Activated CD4-positive, alpha-beta T cell treated with anti-CD3 and anti-CD28 coated beads, Interleukin-2, Interleukin-4, amounts not matched to agents 100 ng/mL and 50 ng/mL, durations not matched to agents 16 hours and 8 hours (primary cell): Measurements from ENCODE around the gene DHRSX.
"Not testable (repeated sequence)": the region's sequence is repeated elsewhere in the genome, so short reads cannot be mapped to it uniquely, and the experiment has no call there.

Source experiments
- DNase-seq: peaks from one replicate; pipeline ENCODE4 v3.0.0-alpha.2; 2020; ENCODE audit warnings: low spot score

The DHRSX gene

DNA sequence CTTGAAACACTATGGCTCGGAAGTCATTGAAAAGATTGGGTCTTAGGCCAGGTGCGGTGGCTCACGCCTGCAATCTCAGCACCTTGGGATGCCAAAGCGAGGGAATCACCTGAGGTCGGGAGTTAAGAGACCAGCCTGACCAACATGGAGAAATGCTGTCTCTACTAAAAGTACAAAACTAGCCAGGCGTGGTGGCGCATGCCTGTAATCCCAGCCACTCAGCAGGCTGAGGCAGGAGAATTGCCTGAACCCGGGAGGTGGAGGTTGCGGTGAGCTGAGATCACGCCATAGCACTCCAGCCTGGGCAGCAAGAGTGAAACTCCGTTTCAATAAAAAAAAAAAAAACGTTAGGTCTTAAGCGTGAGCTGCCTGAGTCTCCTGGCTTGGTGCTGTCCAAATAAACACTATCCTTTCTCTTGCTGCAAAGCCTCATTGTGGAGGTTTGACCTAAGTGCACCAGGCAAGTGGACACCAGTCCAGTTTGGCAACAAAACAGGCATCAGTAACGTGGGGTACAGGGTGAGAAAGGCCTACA is 185.9 kb downstream of the DHRSX start:
- DNase-seq, result no peak

DNA sequence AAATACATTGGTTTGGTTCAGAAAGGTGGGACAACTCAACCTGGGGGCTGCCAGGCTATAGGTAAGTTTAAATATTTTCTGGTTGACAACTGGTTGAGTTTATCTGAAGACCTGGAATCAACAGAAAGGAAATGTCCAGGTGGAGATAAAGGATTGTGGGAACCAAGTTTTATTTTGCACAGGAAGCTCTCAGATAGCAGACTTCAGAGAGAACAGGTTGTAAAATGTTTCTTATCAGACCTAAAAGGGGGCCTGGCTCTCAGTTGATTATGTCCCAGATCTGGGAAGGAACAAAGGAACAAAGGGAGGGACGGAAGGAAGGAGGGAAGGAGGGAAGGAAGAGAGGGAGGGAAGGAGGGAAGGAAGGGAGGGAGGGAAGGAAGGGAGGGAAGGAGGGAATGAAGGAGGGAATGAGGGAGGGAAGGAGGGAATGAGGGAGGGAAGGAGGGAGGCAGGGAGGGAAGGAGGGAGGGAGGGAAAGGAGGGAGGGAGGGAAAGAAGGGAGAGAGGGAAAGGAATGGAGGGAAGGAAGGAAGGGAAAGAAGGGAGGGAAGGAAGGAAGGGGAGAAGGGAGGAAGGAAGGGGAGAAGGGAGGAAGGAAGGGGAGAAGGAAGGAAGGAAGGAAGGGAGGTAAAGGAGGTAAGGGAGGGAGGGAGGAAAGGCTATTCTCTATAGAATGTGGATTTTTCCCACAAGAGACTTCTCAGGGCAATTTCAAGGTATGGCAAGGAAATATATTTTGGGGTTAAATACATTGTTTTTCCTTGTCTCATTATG is 186.7 kb downstream of the DHRSX start:
- no peak for DNase-seq

DNA sequence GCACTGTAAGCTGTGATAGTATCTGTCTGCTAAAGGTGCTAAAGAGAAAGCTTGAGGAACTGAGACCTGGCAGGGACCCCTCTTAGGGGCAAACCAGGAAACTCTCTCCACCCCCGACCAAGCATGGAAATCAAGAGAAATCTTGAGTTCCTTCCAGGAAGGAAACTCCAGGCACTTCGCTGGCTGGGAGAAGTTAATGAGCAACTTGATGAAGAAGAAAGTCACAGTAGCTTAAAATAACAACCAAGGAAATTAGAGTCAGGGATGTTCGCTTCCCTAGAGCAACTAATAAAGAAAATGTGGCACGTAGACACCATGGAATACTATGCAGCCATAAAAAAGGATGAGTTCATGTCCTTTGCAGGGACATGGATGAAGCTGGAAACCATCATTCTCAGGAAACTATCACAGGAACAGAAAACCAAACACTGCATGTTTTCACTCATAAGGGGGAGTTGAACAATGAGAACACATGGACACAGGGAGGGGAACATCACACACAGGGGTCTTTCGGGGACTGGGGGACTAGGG is 188.7 kb downstream of the DHRSX start:
- not testable (repeated sequence) for DNase-seq

DNA sequence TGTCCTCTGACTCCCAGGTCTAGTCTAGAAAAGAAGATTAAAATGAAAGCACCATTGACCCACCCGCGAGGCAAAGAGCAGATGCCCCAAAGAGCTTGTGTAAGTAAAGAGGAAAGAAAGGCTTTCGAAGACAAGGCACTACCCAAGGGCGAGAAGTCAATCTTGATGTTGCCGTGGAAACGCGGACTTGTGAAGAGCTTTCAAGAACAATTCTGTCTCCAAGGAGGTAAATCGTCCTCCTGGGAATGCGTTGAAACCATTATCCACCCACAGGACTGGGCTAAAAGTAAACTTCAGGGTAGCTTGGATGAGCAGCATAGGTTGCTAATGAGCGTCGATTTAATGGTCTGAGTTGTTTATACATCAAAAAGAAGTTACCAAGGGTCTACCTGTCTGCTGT is 189.3 kb downstream of the DHRSX start:
- no peak for DNase-seq

DNA sequence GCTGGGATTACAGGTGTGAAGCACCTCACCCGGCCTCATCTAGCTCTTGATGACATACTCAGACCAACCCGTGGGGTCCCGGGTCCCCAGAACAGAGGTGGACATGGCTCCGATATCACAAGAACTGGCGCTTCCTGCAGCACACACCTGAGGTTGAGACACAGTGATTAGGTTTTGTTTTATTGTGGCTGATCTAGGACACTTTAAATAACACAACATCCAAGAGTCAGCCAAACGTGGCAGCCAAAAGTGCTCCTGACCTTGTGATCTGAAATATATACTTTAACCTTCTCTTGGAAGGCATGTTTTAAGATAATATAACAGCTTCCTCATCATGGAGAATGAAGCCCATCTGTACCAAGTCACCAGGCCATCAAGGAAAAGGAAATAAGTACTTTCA is 198.9 kb downstream of the DHRSX start:
- no peak for DNase-seq

DNA sequence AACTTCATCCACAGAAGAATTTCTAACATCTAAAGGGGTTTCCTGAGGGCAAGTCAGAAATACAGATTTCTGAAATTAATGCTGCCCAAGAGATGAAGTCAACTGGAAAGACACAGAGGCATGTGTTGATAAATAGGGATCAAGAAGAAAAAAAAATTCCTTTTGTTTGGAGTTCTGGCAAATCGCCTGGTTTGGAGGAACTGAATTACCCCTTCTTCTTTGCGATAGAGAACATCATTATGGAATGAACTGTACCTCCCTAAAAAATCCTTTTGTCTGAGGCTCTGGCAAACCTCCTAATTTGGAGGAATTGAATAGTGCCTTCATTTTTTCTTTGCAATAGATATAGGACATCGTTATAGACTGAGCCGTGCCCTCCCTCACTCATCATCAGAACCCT is 200.9 kb downstream of the DHRSX start:
- no peak for DNase-seq

DNA sequence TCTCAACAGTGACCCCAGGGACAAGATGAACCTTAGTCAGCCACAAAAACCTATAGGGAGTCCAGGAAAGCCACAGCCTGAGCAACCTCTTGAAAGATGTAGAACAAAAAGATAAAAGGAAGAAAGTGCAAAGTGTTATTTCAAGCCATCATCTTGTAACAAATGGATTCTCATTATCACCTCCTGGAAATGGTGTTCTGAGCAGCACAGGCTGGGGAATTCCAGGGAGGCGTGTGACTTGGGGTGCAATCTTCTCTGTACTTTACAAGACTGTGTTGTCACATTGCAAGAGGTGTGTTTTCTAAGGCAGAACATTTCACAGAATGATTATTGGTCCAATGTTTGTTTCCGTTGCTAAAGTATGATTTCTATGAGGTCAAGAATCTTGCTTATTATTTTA is 214.0 kb downstream of the DHRSX start:
- no peak for DNase-seq

DNA sequence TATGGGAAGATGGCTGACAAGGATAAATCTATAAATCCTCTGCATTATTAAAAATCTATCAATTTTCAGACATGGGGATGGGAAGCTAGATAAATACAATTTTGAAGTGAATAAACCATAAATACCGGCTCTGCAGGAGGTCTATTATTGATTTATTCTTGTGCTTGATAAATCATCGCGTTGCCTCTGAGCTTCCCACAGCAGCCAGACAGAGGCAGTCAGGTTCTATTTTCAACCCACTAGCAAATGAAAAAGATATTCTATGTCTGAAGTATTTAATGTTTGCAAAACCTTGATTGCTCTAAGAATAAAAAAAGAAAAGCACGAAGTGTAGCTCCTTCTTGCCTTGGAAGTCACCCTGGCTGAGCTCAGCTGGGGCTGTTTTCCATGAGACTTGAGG is 216.2 kb downstream of the DHRSX start:
- DNase-seq, result no peak

DNA sequence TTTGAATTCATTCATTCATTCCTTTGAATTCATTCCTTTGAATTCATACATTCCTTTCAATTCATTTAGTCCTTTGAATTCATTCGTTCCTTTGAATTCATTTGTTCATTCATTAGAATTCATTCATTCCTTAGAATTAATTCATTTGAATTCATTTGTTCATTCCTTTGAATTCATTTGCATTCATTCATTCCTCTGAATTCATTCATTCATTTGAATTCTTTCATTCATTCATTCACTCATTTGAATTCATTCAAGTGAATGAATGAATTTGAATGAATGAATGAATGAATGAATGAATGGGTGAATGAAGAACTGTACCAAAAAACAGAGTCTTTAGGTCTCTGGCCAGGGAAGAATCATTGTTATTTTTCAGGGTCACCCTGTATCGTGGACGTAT is 216.6 kb downstream of the DHRSX start:
- no peak for DNase-seq

DNA sequence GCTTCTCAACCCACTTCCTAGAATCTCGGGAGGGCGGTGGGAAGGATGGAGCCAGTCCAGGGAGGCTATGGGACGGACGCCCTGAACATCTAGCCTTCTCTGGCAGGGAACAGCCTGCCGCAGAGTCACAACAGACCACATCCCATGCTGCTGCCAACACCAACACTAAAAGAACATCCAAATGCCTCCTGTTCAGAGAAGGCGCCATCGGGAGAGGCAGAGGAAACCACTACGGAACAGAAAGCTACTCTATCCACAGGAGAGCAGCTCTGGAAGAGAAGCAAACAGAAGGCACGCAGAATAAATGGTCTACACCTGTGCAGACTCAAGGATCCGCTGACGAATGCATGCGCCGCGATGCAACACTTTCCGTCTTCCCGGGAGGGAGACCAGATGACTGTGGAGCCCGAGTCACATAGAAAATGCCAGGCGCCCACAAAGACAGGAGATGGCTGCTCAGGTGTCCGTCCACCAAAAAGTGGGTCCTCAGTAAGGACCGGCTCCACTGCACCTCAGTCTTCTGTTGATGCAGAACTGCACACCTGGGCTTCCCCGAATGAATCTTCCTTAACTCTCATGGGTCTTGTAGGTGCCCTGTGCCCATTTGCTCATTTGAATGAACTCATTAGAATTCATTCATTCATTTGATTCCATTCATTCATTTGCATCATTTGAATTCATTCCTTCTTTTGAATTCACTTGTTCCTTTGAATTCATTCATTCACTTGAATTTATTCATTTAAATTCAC is 217.5 kb downstream of the DHRSX start:
- no peak for DNase-seq

DNA sequence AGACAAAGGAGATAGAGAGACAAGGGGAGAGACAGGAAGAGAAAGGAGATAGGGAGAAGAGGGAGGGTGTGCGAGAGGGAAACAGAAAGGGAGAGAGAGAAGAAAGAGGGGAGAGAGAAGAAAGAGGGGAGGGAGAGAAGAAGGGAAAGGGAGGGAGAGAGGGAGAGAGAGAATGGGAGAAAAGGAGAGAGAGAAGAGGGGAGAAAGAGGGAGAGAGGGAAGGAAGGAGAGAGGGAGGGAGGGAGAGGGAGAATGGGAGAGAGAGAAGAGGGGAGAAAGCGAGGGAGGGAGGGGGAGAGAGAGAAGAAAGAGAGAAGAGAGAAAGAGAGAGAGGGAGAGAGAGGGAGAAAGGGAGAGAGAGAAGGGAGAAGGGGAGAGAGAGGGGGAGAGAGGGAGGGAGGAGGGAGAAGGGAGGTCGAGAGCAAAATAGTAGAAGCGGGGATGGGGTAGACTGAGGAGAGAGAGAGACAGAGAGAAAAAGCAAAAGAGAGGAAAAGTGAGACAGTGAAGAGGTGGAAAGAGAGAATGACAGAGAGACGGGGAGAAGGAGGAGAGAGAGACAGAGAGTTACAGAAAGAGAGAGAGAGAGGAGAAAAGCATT is 218.2 kb downstream of the DHRSX start:
- no peak for DNase-seq

DNA sequence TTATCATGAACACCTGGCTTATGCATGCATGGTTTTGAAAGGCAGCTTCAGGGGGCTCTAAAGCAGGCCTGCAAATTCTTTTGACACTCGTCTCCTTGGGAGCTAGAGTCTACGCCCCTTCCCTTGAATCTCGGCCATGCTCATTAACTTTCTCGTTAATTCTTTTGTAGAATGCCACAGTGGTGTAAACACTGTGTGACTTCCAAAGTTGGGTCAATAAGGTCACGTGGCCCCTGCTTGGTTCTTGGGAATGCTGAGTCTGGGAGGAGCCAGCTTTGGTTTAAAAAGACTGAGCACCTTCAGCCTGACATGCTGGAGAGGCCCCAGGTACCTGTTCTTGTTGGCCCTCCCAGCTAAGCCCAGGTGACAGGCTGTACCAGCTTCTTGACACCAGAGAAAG is 228.4 kb downstream of the DHRSX start:
- no peak for DNase-seq

DNA sequence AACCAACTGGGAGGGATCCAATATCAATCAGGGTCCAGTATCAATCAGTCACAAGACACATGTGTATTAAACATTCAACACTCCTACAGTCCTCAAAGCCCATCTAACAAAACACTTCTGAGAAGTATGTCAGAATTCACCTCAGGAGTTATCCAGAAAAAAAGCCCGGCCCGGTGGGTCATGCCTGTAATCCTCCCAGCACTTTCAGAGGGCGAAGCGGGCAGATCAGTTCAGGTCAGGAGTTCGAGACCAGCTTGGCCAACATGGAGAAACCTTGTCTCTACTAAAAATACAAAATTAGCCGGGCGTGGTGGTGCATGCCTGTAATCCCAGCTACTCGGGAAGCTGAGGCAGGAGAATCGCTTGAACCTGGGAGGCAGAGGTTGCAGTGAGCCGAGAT is 229.2 kb downstream of the DHRSX start:
- not testable (repeated sequence) for DNase-seq

DNA sequence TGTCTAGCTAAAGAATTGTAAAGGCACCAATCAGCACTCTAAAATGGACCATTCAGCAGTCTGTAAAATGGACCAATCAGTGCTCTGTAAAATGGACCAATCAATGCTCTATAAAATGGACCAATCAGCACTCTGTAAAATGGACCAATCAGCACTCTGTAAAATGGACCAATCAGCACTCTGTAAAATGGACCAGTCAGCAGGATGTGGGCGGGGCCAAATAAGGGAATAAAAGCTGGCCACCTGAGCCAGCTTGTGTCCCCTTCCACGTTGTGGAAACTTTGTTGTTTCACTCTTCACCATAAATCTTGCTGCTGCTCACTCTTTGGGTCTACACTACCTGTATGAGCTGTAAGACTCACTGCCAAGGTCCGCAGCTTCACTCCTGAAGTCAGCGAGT is 230.0 kb downstream of the DHRSX start:
- DNase-seq, result not testable (repeated sequence)

DNA sequence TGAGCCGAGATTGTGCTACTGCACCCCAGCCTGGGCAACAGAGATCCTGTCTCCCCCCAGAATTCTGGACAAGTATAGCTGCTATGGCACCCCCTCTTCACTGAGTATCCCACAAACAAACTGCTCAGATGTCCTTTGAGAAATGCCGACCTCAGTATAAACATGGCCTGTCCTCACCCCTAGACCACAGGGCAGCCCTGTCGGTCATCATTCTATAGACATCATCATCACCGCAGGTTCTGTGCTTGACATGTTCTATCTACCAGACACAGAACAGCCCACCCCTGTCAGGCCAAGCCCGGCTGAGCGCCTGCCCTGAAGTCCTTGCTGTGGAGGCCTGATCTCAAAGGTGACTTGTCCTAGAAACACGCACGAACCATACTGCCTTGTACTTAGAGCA is 232.9 kb downstream of the DHRSX start:
- DNase-seq, result no peak

DNA sequence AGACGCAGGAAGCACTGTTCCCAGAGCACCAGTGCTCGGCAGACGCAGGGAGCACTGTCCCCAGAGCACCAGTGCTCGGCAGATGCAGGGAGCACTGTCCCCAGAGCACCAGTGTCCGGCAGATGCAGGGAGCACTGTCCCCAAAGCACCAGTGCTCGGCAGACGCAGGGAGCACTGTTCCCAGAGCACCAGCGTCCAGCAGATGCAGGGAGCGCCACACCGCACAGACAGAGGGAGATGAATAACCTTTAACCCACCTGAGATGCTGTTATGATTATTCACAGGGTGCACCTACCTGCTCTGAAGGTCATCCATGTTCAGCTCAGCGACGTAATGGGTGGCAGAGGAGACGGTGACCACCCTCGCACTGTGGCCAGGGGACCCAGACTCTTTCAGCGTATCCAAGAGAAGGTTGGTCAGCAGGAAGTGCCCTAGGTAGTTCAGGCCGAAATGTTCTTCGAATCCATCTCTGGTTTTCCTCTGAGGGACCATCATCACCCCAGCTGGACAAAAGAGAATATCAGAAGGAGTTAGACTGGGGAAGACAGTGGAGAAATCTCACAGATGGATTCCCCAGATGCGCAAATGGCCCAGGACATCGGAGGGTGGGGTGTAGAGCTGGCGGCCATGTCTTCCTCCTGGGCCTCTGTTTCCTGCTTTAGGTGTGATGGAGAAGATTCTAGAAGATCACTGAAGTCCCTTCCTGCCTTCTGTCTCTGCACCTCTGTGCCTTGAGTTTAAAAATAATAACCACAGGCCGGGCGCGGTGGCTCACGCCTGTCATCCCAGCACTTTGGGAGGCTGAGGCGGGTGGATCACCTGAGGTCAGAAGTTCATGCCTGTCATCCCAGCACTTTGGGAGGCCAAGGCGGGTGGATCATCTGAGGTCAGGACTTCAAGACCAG is 234.1 kb downstream of the DHRSX start:
- no peak for DNase-seq

DNA sequence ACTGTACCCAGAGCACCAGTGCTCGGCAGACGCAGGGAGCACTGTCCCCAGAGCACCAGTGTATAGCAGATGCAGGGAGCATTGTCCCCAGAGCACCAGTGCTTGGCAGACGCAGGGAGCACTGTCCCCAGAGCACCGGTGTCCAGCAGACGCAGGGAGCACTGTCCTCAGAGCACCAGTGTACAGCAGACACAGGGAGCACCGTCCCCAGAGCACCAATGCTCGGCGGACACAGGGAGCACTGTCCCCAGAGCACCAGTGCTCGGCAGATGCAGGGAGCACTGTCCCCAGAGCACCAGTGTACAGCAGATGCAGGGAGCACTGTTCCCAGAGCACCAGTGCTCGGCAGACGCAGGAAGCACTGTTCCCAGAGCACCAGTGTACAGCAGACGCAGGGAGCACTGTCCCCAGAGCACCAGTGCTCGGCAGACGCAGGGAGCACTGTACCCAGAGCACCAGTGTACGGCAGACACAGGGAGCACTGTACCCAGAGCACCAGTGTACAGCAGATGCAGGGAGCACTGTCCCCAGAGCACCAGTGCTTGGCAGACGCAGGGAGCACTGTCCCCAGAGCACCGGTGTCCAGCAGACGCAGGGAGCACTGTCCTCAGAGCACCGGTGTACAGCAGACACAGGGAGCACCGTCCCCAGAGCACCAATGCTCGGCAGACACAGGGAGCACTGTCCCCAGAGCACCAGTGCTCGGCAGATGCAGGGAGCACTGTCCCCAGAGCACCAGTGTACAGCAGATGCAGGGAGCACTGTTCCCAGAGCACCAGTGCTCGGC is 234.9 kb downstream of the DHRSX start:
- DNase-seq, result not testable (repeated sequence)

DNA sequence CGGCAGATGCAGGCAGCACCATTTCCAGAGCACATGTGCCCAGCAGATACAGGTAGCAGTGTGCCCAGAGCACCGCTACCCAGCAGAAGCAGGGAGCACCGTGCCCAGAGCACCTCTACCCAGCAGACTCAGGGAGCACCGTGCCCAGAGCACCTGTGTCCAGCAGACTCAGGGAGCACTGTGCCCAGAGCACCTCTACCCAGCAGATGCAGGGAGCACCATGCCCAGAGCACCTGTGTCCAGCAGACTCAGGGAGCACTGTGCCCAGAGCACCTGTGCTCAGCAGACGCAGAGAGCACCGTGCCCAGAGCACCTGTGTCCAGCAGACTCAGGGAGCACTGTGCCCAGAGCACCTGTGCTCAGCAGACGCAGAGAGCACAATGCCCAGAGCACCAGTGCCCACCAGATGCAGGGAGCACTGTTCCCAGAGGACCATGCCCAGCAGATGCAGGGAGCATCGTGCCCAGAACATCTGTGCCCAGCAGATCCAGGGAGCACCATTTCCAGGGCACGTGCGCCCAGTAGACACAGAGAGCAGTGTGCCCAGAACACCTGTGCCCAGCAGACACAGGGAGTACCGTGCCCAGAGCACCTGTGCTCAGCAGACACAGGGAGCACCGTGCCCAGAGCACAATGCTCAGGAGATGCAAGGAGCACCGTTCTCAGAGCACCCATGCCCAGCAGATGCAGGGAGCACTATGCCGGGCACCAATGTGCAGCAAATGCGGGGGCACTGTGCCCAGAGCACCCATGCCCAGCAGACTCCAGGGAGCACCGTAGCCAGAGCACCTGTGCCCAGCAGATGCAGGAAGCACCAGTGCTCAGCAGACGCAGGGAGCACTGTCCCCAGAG is 236.4 kb downstream of the DHRSX start:
- DNase-seq, result no peak

DNA sequence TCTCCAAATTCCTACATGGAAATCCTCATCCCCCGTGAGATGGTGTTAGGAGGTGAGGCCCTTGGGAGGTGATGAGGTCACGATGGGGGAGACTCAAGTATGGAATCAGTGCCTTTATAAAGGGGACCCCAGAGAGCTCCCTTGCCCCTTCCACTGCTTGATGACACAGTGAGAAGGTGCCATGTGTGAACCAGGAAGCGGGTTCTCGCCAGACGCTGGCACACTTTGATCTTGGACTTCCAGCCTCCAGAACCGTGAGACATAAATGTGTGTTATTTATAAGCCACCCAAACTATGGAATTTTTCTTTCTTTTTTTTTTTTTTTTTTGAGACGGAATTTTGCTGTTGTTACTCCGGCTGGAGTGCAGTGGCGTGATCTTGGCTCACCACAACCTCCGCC is 237.6 kb downstream of the DHRSX start:
- DNase-seq, result no peak

DNA sequence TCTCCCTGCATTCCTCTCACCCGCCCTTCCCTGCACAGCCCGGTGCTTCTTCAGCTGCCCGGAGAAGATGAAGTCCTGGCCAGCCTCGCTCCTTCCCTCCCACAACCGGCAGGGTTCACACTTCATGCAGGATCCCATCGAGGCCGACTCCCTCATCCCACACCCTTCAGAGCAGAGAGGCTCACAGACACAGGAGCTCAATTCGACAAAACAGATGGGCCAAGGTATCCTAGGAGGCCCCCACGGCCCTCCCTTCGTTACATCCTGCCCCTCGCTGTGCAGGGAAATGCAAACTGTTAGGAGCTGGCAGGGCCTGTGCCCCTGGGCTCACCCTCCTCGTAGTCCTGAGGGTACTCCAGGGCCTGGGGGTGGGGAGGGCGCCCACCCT is 238.1 kb downstream of the DHRSX start:
- no peak for DNase-seq
